Urothelium cell line (cell line): ENCODE measurements around the gene AGAP1.
"Not testable (repeated sequence)": the region's sequence is repeated elsewhere in the genome, so short reads cannot be mapped to it uniquely, and the experiment has no call there.

Experiments used
- DNase-seq: peaks from one replicate; pipeline ENCODE4 v3.0.0; 2011; ENCODE audit warnings: low spot score, mixed read lengths
- FAIRE-seq: peaks from 2 replicates; lab custom pipeline; 2011; peaks lifted over from hg19 to GRCh38; lab: Jason Lieb, UNC

AGAP1 gene

DNA sequence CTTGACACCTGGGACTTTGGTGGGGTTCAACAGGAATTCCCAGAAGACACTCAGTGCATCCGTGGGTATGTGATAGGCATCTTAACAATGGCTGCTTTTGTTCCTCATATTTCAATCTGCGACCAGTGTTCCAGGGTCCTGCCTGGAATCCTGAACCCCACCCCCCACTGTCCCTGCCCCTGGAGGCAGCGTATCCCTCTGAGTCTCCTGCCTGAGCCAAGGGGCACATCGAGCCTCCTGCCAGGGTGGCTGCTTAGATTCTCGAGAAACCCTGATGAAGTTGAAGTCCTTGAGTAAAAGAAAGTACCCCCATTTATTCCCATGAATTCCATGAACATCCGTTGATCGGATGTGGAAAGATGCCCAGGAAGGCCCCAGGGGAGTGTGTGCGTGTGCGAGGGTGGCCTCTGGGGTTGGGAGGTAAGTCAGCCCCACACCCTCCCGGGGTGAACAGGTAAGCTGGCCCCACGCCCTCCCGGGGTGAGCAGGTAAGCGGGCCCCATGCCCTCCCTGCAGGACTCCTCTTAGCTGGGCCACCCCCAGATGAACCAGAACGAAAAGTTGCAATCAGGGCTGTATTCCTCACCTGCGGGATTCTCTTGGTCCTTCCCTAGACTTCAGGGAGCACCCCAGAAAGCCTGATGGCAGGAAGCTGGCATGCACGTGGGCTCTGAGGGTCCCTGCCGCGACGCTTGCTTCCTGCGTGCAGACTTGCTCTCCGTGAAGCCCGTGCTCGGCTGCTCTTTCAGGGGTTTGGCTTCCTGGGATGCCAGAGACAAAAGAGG is 253.3 kb downstream of the AGAP1 start:
- no peak for FAIRE-seq
- DNase-seq: no peak

DNA sequence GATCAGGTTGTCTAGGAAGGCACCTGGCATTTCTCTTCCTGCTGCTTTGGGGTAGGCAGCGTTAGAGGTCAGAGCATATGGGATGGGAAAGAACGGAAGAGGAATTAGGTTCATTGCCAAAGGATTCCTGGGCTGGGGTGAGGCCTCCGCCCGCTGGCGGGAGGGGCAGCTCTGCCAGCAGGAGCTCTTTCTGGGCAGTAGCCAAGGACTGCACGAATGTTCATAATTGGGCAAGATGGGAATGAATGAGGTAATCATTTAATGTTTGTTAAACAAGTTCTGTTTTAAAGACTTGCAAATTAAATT is 253.9 kb downstream of the AGAP1 start:
- peak; percentile 67 for DNase-seq
- no peak for FAIRE-seq

DNA sequence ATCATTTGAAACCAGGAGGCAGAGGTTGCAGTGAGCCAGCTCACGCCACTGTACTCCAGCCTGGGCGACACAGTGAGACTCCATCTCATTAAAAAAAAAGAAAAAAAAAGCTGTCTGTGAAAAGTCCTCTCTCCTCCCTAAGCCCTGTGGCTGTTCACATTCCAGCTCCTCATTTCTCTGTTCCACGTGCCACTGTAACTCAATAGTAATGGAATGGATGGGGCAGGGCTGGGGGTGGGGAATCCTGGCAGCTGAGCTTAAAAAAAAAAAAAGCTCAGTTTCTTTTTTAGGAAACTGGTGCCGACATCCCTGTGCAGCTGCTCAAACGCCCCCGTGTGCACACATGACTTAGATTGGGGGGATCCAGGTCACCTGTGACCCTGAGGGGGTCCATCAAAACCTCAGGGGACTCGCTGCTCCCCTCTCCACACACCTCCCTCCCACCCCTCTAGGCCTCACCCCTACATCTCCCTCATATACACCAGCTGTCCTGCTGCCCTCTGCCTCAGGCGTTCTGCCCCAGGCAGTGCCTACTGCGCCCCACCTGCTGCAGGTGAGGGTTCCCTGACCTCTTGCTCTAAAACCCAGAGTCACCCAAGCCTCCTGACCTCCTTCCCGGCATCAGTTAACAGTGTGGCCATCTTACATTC is 255.4 kb downstream of the AGAP1 start:
- DNase-seq: peak; percentile 65
- FAIRE-seq: no peak

DNA sequence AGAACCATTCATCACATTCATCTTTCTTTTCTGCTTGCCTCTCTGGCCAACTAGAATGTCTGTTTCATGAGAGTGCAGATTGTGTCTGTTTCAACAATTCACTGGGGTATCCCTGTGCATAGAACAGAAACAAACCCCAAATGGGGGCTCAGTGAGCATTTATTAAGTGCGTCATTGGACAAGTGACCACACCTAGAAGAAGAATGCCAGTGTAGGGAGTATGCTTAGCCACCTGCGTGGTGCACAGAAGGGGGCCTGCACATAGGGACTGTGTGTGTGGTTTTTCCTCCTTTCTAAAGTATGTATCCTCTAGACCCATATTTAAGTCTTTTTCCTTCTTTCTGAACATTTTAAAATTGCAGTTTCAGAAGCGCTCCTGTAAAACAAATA is 255.9 kb downstream of the AGAP1 start:
- no peak for DNase-seq
- no peak for FAIRE-seq

DNA sequence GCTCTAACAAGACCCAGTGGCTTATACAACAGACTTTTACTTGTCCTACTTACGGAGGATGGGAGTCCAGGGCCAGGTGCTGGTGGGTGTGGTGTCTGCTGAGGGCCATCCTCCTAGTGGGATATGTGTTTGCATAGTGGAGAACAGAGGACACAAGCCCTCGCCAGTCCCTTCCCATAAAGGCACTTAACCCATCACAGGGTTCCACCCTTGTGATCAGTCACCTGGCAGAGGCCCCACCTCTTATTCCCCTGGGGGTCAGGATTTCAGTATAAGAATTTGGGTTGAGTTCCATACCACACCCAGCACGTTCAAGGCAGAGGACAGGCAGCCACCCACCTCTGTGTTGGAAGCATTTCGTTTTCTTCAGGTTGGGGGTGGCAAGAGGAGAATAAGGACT is 259.0 kb downstream of the AGAP1 start:
- DNase-seq: no peak
- FAIRE-seq: no peak

DNA sequence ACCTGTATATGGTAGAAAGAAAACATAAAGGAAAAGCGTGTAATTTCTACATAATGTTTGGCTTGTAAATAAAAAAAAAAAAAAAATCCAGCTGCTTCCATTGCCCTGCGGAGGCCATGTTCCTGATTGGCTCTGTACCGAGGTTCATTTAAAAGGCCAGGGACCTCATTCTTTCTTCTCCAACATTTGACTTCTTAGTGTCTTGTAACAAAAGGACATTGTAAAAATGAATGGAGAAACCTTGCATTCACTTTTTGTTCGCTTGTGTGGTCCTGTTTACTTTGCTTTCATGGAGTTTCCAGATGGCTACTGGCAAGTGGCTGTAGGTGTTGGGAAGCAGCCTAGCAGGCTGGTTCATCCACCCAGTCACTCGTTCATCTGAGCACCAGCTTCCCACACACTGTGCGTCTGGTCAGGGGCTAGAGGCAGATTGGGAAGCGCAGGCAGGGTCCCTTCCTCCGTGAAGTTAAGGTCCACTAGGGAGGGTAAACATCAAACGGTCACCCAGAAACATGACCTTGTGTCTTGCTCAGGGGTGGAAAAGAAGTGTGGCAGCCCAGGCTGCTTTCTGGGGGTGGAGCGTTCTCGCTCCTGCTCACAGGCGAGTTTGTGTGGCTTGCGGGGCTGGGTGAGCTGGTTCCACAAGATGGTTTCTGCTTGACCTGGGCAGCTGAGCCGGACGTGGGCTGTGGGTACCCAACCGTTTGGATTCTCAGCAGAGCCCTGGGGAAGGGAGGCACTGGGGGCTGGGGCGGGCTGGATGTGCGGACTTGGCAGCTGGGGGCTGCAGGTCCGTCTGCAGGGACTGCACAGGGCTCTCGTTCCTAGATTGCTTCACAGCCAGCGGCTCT is 260.7 kb downstream of the AGAP1 start:
- no peak for FAIRE-seq

DNA sequence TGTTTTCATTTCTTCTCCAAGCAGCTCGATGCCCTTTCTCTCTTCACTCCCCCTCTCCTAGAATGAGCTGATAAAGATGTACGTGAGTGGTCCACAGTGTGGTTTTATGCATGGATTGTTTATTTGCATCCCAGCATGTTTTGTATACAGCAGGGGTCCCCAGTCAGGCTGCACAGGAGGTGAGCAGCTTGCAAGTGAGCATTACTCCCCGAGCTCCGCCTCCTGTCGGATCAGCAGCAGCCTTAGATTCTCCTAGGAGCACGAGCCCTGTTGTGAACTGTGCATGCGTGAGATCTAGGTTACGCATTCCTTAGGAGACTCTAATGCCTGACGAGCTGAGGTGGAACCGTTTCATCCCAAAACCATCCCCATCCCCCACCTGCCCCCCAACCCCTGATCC is 262.6 kb downstream of the AGAP1 start:
- FAIRE-seq: no peak
- no peak for DNase-seq

More for the DNA sequence above, 260.7 kb downstream of the AGAP1 start:
- no peak for DNase-seq

DNA sequence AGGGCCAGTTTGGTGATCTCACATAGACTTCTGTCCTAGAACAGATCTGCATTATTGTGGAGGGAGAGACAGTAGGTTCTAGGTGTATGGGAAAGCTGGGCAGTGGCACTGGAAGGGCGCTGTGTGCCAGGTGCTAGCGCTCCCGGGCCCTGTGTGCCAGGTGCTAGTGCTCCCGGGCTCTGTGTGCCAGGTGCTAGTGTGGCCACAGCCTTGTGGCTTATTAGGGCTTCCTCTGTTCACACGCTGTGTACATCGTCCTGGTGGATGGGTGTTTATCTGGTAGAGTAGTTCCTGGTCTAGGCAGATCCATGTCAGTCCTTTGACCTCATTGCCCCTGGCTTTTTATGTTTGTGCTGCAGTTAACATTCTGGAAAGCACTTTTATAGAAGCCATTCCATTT is 263.4 kb downstream of the AGAP1 start:
- no peak for FAIRE-seq
- no peak for DNase-seq

DNA sequence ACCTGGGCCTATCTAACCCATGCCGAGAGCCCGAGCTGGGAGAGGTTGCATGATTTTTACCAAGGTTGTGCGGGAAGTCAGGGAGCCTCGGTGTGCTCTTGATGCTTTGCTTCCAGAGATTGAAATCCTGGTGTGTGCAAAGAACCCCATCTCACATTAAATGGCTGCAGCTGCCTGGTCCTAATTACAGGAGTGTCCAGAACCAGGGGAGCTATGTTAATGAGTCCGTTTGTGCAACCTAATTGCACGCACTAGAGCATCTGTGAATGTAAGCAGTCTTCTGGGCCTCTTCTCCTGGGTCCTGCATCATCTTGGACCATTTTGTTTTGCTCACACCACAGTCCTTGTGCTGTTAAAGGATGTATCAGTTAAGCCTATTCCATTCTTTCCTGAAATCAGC is 263.8 kb downstream of the AGAP1 start:
- DNase-seq (no peak), FAIRE-seq (no peak)

DNA sequence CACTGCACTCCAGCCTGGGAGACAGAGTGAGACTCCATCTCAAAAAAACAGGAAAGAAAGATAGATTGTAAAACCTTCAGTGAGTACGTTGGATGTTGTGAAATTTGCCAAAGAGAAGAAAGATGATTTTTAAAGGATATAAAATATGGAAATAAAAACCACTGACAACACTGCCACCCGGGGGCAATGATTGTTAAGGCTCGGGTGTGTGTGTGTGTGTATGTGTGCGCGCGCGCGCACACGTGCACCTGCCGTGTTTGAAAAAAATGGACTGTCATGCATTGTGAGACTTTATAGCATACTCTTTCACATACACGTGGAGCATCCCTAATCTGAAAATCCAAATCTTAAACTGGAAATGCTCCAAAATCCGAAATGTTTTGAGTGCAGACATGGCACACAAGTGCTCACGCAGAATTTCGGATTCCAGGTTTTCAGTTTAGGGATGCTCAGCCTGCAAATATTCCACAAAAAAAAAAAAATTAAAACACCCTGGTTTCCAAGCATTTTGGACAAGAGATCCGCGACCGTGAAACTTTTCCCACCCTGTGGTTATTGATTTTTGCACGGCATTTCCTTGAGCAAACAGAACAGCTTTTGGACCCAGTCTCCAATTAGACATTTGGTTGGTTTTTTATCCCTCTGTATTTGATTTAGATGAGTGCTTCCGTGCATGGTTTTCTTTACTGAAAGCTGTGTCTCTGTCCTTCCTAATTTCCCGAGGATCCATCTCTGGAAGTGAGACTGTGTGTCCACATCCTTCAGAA is 269.2 kb downstream of the AGAP1 start:
- DNase-seq (no peak), FAIRE-seq (no peak)

DNA sequence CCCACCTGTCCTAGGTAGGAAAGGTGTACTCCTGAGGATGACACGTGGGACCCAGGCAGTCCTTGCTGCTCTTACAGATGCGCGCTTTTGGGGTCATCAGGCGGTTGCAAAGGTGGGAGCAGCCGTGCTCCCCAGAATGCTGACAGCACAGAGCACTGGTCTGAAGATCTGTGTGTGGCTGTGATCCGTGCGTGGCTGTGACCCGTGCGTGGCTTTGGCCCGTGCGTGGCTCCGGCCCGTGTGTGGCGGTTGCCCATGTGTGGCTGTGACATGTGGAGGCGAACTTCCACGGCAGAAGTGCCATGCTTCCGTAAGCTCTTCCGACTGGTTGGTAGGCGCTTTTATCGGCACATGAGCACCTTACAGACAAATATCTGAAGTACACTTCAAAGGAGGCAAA is 270.0 kb downstream of the AGAP1 start:
- DNase-seq (no peak), FAIRE-seq (no peak)

DNA sequence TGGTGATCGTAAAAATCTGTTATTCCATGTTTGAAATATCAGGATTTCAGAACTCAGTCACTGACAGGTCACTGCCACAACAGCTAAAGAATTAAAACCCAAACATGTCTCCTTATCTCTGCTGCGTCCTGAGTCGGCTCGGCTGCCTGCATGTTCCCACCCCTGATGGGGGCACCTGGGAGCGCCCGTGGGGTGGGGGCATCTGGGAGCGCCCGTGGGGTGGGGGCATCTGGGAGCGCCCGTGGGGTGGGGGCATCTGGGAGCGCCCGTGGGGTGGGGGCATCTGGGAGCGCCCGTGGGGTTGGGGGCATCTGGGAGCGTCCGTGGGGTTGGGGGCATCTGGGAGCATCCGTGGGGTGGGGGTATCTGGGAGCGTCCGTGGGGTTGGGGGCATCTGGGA is 270.6 kb downstream of the AGAP1 start:
- not testable (repeated sequence) for FAIRE-seq, DNase-seq

DNA sequence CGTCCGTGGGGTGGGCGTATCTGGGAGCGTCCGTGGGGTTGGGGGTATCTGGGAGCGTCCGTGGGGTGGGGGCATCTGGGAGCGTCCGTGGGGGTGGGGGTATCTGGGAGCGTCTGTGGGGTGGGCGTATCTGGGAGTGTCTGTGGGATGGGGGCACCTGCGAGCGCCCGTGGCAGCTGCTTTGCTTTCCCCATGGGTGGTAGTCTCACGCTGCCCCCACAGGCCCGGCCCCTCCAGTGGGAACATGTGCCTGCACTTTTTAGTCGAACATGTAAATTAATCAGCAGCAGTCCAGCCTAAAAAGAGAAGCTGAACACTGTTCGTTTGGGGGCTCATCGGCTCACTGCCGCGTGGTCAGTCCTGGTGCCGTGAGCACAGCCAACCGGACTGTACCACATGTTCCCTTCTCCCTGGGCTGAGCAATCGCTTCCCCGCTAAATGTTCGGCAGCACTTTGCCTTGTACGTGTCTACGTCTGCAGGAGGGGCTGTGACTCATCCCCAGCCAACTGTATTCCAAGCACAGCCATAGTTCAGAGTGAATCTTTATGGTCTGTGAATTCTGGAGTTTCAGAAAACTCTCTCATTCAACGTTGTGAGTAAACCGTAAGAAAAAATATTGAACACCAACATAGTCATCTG is 271.5 kb downstream of the AGAP1 start:
- no peak for FAIRE-seq
- DNase-seq: no peak

DNA sequence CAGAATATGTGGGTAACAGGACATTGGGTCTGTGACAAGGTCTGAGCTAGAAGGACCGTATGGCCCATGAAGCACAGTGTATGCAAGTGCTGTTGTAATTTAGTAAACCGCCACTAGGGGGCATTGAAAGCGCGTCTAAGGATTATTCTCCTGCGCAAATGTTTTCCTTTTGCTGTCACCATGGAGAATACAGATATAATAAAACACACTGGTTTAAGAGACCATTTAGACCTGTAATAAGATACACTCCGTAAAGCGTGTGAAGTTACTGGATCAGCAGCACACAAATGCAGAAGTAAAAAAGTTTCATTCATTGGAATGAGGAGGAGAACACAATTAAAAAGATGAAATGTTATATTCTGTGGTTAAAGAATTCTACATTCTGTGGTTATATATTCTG is 272.4 kb downstream of the AGAP1 start:
- DNase-seq (peak; percentile 72), FAIRE-seq (no peak)

DNA sequence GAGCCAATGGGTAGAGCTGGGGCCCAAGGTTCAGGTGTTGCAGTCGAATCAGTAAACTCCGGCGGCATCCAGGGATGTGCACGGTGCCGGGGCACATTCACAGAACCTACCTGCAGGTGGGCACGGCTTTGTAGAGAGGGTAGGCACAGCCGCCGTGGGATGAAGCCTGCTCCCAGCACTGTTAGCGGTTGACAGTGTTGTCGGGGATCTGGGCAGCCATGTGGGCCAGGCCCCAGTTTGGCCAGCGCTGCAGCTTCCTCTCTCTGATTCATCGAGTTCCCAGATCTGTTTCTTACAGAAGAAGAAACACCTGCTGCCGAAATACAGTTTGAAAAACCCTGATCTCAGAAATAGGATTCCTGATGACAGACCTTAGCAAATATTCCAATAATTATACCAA is 274.8 kb downstream of the AGAP1 start:
- DNase-seq (no peak), FAIRE-seq (no peak)

DNA sequence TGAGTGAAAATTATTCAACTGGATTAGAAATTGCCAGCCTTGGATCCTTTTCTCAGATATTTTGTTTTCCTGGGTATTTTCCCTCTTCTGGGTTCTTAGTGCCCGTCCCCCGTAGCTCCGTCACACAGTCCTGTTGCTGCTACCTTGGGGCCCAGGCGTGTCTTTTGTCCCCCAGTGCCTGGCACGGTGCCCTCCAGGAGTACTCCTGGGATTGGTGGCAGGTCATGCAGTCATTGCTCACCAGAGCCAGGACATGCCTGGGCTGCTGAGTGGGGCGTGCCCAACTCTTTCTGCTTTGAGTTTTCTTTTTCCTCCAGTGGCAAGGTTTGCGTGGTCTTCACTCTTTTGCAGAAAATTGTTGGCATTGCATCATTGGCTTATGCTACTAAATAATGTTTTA is 275.2 kb downstream of the AGAP1 start:
- DNase-seq (no peak), FAIRE-seq (no peak)

DNA sequence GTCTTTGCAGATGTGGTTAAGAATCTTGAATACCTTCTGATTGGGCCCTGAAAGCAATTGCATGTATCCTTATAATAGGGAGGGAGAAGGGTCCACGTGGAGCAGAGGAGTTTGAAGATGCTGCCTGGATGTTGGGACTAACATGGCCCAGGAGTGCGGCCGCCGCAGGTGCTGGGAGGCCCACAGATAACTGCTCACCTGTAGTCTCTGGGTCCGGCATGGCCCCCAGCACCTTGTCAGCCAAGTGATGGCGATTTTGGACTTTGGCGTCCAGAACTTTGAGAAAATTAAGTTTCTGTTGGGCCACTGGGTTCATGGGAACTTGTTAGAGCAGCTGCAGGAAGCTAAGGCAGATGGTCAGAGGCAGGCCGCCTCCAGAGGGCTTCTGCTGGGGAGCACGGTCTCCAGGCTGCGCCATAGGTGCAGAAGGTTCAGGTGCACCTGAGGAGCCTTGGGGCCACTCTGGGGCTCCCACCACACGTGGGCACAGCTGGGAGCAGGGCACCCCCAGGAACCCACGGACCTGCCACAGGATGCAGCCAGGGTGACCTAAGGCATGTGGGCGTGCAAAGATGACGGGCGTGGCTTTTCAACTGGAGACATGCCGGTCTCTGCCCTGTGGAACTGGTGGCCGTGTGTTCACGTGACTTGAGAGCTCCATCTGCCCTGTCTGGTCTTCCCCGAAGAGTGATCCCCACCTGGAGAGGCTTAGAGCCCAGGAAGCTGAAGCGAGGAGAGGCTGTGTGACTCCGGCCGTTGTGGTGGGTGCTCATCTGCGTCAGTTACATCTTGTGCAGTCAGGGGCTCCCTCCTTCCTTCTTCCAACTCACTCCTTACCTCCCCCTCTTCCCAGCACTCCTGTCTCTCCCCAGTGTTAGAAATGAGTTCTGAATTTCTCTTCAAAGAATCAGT is 277.3 kb downstream of the AGAP1 start:
- no peak for DNase-seq
- no peak for FAIRE-seq

DNA sequence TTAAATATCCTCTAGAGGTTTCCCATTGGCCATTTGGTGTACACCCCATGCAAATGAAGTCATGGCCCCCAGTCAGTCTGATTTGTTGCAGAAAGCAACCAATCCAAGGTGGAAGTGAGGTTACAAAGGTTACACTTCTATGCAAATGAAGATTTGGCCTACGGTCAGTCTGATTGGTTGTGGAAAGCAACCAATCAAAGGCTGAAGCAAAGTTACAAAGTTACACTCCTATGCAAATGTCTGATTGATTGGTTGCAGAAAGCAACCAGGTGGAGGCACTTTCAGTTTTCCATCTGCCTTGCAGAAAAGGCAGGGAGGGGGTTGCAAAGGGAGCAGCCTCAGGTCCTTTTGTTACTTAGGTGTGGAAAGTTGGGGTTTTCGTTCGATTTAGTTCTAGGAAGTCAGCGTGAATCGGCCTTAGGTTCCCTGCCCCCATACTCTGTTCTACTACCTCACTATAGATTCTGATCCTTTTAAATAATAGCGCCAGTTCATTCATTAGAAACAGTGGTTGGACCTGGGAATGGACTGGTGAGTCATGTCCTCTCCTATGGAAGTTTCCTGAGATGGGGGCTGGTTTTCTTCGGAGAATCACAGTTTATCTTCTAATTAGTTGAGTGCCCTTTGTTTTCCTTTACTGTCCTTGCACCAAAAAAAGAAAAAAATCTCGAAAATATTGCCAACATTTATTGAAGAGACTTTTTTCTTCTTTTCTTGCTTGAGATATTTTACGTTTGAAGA is 279.5 kb downstream of the AGAP1 start:
- FAIRE-seq: no peak

More for the DNA sequence above, 279.5 kb downstream of the AGAP1 start:
- no peak for DNase-seq
